ENCODE data around the gene SPO11.
"Not testable (repeated sequence)": the region's sequence is repeated elsewhere in the genome, so short reads cannot be mapped to it uniquely, and the experiment has no call there.

The SPO11 gene

DNA sequence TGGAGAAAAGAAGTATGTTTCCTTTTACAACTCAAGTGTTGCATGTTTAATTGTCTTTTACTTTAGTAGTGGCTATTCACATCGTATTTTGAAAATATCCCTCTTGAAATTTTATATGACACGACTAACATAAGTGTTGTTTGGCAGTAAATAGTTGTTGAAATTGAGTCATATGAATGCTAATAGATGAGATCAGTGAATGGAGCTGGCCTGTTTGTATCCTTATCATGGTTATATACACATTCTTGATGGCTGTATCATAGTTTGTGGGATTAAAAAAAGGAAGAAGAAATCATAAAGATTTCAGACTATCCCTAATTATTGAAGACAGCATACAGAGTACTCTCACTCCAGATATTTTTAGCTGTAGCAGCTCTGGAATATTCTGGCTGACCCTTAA lies 13.2 kb downstream of the SPO11 start:
- no peak for DNase-seq

DNA sequence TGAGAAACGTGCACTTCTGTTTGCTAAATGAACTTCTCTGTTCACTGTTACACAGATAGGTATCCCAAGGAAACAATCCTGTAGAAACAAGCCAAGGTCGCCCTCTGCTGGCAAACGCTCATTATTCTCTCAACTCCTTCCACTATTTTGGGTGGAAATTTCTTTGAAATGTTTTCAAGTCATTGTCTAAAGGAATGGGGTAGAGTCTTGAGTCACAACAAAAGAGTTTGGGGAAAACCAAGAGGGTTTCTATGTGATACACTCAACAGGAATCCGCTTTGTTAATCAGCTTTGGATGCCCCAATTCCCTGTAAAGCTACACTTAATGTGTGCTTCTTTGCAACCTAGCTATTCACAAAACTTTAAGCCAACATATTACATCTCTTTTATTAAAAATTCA lies 16.9 kb downstream of the SPO11 start:
- peak; percentile 63 for DNase-seq

DNA sequence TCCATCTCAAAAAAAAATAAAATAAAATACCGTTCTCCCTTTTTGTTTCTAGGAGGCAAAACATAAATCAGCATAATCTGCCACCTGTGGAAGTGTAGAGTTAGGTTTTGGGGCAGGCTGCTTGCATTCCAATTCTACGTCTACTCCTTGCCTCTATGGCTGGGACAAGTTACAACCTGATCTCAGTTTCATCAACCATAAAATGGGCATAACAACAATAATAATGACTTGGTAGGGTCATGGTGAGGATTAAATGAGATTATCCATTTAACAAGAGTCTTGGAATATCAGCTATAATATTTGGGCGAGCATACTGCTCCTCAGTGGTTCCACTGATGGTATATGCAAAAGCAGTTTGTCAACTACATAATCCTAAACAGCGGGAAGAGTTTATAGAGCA lies 17.8 kb downstream of the SPO11 start:
- DNase-seq, result no peak

DNA sequence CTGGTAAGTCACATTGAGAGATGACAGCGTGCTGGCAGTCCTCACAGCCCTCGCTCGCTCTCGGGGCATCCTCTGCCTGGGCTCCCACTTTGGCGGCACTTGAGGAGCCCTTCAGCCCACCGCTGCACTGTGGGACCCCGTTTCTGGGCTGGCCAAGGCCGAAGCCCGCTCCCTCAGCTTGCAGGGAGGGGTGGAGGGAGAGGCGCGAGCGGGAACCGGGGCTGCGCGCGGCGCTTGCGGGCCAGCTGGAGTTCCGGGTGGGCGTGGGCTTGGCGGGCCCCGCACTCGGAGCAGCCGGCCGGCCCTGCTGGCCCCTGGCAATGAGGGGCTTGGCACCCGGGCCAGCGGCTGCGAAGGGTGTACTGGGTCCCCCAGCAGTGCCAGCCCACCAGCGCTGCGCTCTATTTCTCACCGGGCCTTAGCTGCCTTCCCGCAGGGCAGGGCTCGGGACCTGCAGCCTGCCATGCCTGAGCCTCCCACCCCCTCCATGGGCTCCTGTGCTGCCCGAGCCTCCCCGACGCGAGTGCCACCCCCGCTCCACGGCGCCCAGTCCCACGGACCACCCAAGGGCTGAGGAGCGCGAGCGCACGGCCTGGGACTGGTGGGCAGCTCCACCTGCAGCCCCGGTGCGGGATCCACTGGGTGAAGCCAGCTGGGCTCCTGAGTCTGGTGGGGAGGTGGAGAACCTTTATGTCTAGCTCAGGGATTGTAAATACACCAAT lies 18.8 kb downstream of the SPO11 start:
- DNase-seq, result not testable (repeated sequence)

DNA sequence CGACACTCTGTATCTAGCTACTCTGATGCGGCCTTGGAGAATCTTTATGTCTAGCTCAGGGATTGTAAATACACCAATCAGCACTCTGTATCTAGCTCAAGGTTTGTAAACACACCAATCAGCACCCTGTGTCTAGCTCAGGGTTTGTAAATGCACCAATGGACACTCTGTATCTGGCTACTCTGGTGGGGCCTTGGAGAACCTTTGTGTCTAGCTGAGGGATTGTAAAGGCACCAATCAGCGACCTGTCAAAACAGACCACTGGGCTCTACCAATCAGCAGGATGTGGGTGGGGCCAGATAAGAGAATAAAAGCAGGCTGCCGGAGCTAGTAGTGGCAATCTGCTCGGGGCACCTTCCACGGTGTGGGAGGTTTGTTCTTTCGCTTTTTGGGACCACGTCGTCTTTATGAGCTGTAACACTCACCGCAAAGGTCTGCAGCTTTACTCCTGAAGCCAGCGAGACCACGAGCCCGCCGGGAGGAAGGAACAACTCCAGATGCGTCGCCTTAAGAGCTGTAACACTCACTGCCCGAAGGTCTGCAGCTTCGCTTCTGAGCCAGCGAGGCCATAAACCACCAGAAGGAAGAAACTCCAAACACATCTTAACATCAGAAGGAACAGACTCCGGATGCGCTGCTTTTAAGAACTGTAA lies 19.4 kb downstream of the SPO11 start:
- peak; percentile 27 for DNase-seq

DNA sequence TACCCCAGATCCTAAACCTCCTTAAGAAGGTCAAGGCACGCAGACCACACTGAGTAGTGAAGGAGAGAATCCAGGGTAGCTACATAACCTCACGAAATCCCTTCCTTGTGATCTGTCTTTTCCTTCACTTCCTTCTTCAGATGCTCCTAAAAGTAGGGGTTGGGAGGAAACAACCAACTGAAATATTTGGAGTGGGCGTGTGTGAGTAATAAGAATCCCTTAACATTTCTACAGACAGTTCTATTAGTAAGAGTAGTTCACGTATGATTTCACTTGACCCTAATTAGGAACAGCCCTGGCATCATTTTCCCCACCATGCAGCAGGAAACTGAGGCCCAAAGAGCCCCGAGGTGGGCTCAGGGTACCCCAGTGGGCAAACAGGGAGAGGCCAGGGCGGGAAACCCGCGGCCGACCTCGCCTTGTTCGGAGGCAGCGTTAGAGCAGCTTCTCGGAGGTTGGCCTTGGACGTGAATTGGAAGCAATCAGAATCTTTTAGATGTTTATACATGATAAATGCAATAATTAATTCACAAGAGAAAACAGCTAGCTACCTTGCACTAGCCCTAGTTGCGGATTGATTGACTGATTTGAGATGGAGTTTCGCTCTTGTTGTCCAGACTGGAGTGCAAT lies 20.6 kb downstream of the SPO11 start:
- peak; percentile 16 for DNase-seq

DNA sequence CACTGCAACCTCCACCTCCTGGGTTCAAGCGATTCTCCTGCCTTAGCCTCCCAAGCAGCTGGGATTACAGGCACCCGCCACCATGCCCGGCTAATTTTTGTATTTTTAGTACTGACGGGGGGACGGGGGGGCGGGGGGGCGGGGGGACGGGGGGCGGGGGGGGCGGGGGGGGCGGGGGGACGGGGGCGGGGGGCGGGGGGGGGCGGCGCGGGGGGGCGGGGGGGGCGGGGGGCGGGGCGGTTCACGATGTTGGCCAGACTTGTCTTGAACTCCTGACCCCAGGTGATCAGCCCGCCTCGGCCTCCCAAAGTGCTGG lies 21.1 kb downstream of the SPO11 start:
- DNase-seq, result not testable (repeated sequence)

DNA sequence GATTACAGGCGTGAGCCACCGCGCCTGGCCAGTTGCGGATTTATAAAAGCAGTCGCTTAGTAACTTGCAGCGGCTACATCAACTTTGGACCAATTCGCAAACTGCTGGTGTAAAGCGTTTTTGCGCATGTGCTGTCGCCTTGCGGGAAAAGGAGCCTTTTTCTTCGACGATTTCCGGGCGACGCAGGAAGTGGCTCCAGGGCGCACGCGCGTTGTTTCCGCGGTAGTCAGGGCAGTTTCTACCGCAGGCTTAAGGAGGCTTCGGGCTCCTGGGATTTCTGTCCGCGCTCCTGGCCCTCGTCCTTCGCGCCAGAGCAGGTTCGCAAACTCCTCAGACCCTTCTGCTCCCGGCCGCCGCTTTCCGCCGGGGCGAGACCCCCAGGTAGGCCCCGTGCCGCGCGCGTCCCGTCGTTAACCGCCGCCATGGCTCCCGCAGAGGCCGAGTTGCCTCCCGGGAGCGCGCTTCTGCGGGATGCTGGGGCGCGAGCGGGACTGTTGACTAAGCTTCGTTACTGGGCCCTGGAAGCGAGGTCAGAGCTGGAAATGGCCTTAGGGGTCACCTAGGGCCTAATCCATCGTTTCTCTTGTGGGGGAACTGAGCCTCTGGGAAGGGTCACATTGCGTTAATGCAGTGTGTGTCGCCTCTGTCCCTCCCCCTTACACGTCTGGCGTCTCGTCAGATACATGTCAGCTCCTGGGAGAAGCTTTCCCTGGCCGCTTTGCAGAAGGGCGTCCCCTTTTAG lies 21.6 kb downstream of the SPO11 start, which contains the start of gene RAE1:
RAE1 (plus strand) TSS at position 214 of the 742 bp plus-strand sequence. CDS start 2,784 bp downstream, outside the sequence.
- peak; percentile 91 for DNase-seq

DNA sequence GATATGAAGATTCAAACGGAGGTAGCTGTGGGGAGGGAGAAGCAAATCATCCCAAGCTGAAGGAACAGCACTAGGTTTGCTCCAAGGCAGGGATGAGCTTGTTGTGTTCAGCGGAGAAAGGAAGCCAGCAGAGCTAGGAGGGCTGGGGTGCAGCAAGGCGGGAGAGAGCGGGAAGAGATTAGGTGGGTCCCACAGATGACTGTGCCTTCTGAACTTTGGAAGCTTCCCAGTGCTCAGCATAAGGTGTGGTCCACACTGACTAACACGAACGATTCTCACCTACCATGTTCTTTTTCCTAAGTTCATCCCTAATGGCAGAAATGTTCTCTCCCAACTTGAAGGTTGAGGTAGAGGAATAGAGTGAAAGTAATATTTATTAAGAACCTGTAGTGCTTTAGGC lies 22.7 kb downstream of the SPO11 start:
- no peak for DNase-seq

DNA sequence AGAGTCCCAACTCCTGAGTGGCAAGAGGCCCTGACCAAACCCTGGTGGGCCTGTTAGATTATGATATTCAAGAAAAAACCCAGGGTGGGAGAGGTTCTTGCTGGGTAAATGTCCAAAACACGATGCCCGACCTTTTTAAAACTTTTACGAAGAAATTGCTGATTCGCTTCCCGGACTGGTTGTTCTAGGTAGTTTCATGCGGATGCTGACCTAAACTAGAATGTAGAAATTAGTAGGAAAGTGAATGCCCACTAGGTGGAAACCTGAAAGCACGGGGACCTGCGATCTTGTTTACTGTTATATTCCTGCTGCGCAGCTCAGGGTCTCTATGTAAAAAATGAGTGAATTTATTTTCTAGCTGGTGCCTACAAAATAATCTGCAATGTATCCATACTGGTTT lies 23.7 kb downstream of the SPO11 start:
- DNase-seq, result no peak

DNA sequence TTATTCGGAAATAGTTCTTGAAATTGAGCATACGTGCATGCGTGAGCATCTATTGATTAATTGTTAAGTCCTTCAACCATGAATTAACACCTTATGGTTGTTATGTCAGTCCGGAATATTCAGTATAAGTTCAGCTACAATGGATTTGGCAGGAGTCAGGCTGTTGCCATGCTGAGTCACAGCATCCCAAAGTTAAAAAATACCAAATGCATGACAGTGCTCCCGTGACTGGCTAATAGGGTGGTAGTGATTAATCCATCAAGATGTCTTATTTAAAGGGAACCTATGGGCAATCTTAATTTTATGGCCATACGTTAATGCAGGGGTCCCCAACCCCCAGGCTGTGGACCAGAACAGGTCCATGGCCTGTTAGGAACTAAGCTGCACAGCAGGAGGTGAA lies 31.9 kb downstream of the SPO11 start:
- no peak for DNase-seq

DNA sequence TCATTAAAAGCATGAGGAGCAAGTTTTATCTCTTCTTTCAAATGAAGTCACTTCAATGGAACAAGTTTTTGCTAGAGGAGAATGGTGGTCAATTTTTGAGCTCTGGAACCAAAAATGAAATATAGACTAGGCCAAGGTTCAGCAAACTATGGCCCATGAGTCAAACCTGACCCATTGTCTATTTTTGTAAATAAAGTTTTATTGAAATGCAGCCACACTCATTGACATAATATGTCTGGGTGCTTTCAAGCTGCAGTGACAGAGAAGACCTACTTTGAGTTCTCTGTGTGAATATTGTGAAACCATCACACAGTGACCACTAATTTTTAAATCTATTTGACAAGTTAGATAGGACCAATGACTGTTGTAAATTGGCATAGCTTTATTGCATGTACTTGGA lies 34.8 kb downstream of the SPO11 start:
- DNase-seq, result no peak

DNA sequence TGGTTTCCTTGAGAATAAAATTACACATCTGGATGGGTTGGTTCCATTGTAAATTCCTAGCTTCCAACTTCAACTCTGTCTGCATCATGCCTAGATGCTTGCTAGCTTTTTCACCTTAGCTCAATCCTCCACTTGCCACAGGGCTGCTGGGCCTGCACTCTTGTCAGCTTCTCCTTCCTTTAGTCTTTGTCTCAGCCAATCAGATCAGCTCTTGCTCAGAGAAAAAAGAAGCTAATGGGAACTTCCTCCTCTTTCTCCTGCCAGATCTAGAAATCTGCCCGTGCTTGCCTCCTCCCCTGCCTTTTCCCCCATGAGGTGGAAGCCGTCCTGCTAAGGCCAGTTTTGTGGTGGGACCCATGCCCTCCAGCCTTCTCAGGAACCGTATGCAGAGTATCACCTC lies 40.0 kb downstream of the SPO11 start:
- no peak for DNase-seq

DNA sequence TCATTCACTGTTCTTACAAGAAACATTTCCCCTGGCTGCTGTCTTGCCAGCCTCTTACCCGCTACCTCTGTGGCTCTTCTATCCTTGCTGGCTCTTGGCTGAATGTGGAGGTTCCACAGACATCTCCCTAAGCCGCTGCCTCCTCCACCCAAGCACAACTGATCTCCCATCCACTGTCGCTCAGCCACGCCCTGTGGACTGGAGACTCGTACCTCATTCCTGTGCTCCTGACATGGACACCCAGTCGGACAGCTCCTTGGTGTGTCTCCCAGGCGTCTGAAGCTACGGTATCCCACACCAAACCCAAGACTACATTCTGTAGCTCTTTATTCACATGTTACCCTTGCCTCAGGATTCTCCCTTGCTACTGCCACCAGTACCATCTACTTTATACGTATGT lies 40.7 kb downstream of the SPO11 start:
- DNase-seq, result no peak

DNA sequence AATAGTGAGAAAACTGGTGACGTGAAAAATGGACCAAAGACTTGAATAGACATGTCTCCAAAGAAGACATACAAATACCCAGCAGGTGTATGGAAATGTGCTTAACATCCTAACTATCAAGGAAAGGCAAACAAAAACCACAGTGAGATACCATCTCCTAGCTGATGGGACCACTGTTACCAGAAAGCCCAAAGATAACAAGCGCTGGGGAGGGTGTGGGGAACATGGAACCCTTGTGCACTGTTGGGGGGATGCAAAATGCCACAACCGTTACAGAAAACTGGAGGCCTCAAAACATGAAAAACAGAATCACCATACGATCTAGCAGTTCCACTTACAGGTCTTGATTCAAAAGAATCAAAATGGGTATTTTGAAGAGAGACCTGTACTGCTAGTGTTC lies 41.8 kb downstream of the SPO11 start:
- no peak for DNase-seq

DNA sequence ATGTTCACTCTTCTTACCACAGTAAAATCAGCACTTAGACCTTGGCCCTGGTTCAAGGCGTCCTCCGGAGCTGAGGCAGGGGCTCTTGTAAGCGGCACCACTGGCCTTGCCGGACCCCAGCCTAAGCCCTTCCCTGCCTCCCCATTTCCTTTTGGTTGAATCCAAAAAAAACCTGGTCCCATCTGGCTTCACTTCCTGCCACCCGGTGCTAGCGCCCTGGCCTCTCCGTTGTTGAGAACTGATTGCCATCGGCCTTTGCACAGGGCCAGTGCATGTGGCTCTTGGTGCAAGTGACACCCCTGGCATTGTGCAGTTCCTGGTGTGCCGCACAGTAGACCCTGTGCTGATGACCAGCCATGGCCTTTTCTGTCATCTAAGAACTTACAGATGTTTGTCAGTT lies 42.6 kb downstream of the SPO11 start:
- no peak for DNase-seq

DNA sequence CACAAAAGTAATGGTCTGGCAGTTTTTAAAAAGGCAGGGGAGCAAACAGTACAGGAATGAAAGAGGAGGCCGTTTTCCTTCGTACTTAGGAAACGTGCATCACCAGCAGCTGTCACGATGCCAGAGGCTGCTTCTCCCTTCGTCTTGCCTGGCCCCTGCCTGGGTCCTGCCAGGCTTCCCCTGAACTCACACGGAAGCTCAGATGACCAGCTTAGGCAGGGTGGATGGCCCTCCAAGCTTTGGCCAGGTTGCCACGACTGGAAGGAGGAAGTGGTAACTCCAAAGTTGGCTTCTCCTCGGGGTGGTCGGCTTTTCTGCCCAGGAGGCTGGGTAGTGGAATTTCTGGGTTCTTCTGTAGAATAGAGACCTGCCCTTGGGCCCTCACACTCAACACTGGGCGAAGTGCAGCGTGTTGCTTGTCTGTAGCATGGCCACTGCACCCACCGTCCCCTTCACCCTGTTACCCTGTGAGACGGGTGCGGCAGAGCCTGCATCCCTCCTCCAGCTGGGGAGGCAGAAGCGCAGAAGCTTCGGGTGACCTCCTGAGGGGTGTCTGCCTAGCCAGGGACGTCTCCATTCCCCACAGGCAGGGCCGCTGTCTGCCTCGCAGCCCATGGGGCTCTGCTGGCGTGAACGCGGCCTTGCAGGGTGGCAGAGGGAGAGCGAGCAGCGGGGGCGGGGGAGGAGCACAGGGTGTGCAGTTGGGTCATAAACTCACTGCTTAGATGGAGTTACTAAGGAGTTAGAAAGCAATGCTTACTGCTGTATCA lies 43.2 kb downstream of the SPO11 start:
- no peak for DNase-seq

DNA sequence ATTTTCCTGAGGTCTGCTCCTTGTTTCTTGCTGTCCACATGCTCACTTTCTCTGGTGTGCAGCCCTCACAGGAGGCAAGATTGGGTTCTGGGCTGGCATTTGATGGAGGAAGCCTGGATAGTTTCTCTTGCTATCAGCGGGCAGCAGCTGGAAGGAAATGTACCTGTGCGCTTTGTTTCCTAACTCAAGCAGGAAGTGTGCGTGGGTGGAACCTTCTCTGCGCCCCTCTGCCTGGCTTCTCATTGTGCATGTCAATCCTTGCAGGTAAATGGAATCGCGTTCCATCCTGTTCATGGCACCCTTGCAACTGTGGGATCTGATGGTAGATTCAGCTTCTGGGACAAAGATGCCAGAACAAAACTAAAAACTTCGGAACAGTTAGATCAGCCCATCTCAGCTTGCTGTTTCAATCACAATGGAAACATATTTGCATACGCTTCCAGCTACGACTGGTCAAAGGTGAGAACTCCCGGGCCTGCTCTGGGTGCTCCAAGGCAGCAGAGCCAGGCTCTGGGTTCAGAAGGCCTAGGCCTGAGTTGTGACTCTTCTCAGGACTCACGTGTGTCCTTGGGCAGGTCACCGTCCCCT lies 44.8 kb downstream of the SPO11 start:
- DNase-seq, result no peak

DNA sequence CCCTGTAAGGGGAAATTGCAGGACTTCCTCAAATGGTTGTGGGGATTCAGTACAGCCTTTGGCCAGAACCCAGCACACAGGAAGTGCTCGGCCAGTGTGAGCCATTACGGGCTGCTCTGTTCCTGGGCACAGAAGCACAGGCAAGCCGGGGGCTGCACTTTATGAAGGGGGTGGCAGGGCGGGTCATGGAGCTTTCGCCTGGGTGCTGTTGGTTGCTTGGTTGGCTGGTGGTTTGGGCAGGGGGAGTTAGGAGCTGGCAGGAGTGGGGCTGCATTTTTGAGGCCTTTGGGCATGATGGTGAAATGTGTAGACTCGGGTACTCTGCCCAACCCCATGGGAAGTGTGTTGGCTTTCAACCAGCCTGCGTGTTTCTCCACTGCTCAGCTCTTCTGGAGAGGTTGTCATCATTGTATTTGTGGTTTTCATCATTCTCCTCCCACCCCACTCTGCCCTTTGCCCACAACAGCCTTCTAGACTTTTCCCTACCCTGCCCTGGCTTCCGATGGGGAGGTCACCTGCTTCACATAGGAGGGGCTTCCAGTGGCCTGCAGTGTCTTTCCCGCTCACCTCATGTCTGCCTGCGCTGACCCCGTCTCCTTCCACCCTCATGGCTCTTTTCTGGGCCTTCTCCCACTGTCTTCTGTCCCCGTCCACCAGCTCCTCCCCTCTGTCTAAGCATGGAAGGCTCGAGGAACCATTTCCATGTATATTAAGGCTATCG lies 45.5 kb downstream of the SPO11 start:
- no peak for DNase-seq

DNA sequence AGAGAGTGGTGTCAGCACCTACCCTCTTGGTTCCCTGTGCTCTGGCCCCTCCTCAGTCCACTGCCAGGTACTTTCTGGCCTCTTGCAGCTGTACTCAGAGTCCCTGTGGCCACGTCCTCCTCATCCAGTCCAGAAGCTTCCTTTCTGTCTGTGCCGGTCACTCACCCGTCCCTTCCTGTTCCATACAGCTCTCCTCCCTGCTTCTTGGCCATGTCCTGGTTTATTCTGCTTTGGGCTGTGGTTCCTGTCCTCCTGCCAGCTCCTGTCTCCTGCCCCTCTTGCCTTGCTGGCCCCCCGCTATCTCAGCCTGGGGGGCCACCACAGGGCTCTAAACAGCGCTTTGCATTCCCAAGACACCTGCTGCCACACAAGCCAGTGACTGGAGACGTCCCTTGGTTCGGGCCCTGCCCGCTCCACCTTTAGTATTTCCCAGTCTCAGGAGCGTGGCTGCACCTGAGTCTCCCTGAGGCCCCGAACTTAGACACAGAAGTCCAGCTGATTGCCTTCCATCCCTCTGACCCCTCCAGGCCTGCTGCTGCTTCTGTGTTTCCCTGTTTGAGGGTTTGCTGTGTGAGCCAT lies 46.1 kb downstream of the SPO11 start:
- DNase-seq, result no peak

DNA sequence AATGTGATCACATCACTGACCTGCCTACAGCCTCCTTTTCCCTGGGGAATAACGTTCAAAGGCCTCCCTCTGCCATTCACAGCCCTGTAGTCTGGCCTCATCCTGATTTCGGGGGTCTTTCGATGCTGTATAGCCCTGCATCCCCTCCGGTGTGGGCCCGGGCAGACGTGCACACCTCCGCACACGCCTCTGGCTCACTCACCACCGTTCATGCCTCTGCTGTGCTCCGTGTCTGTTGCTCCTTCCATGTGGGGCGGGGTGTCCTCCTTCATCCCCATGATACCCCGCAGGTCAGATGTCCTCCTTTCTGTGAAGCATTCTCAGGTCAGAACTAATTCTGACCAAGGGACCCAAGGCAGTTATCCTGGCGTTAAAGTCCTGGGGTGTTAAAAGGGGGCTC lies 47.7 kb downstream of the SPO11 start:
- no peak for DNase-seq

All from CD4-positive, alpha-beta T cell treated with Interleukin-10 for 1 hour (primary cell).